OCI-LY1 (cell line): ENCODE results near the gene STON2.

Experiments
- H2AFZ ChIP-seq: fragments of 200-600 bp; sonication (generic), shearing (Covaris generic); 2 replicates; pipeline ENCODE4 v1.6.0; 2014; ENCODE audit warnings: antibody characterized with exemption, mild to moderate bottlenecking, low read length
- H3F3A ChIP-seq: fragments of 200-600 bp; sonication (generic), shearing (Covaris generic); 2 replicates; pipeline ENCODE4 v1.6.0; 2014; ENCODE audit warnings: mild to moderate bottlenecking, antibody characterized with exemption, low read length, moderate library complexity; ENCODE audit not compliant: insufficient read depth
- H3K27ac ChIP-seq: fragments of 200-600 bp; sonication (generic); 2 replicates; pipeline ENCODE4 v1.5.1; 2014; ENCODE audit warnings: low read length, mixed run types, mild to moderate bottlenecking, low read depth; ENCODE audit not compliant: poor library complexity, severe bottlenecking
- H3K27me3 ChIP-seq: fragments of 200-600 bp; sonication (generic); 2 replicates; pipeline ENCODE4 v1.6.0; 2014; ENCODE audit warnings: antibody characterized with exemption, mild to moderate bottlenecking, low read length, moderate library complexity; ENCODE audit not compliant: insufficient read depth
- H3K36me3 ChIP-seq: fragments of 200-600 bp; sonication (generic); 2 replicates; pipeline ENCODE4 v1.6.1; 2014; ENCODE audit warnings: mild to moderate bottlenecking, antibody characterized with exemption, low read length, moderate library complexity, mixed read lengths; ENCODE audit not compliant: insufficient read depth
- H3K4me1 ChIP-seq: fragments of 200-600 bp; sonication (generic); 2 replicates; pipeline ENCODE4 v1.5.1; 2014; ENCODE audit warnings: mild to moderate bottlenecking, low read length, moderate library complexity; ENCODE audit not compliant: insufficient read depth, severe bottlenecking
- H3K4me2 ChIP-seq: fragments of 200-600 bp; sonication (generic), shearing (Covaris generic); 2 replicates; pipeline ENCODE4 v1.6.1; 2014; ENCODE audit warnings: low read length
- H3K4me3 ChIP-seq: fragments of 200-600 bp; sonication (generic); 2 replicates; pipeline ENCODE4 v1.5.1; 2014; ENCODE audit warnings: low read length, low read depth, mild to moderate bottlenecking, mixed read lengths; ENCODE audit not compliant: poor library complexity, severe bottlenecking
- H3K79me2 ChIP-seq: fragments of 200-600 bp; shearing (Covaris generic); 2 replicates; pipeline ENCODE4 v1.6.1; 2016; ENCODE audit warnings: mixed run types, low read length, mixed read lengths; ENCODE audit not compliant: insufficient read depth
- H3K9ac ChIP-seq: fragments of 200-600 bp; sonication (generic), shearing (Covaris generic); 2 replicates; pipeline ENCODE4 v1.6.1; 2014; ENCODE audit warnings: mild to moderate bottlenecking, low read length, mixed read lengths
- H3K9me2 ChIP-seq: fragments of 200-600 bp; sonication (generic), shearing (Covaris generic); 2 replicates; pipeline ENCODE4 v1.6.1; 2014; ENCODE audit warnings: low read depth, mild to moderate bottlenecking, low read length, mixed read lengths
- H3K9me3 ChIP-seq: fragments of 200-600 bp; shearing (Covaris generic); 2 replicates; pipeline ENCODE4 v1.6.1; 2014; ENCODE audit warnings: low read length, mixed read lengths
- H4K20me1 ChIP-seq: fragments of 200-600 bp; sonication (generic), shearing (Covaris generic); 2 replicates; pipeline ENCODE4 v1.6.0; 2016; ENCODE audit warnings: mild to moderate bottlenecking, low read length; ENCODE audit not compliant: insufficient read depth
- EZH2 ChIP-seq: fragments of 200-600 bp; sonication (generic), shearing (Covaris generic); IDR thresholded peaks from 2 replicates; pipeline ENCODE4 v1.8.0; 2017; ENCODE audit warnings: borderline replicate concordance, mixed run types, mild to moderate bottlenecking, antibody characterized with exemption, low read length, moderate library complexity, mixed read lengths
- TF ChIP-seq, protein P1 (sequence below): fragments of 200-600 bp; sonication (generic), shearing (Covaris generic); IDR thresholded peaks from 2 replicates; pipeline ENCODE4 v1.5.1; 2017; ENCODE audit warnings: mild to moderate bottlenecking, antibody characterized with exemption, low read length, moderate library complexity, mixed read lengths

The STON2 gene

DNA sequence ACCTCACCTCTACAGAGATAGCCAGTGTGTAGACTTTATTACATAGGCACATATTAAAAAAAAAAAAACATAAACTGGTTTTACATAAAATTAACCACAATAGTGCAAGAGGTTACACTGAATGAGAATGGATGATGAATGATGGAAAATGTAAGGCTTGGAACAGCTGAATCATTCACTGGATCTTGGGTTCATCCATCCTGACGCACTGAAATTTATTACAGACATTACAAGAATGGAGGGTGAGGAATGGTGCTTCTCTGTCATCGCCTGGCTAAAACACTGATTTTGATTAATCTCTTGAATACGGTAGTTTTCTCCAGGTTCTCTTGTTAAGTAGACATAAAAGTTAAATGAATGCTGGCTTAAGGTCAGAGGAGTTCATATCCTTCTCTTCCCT lies 139.4 kb downstream of the STON2 start:
- Histone ChIP-seq H3K9me2 (no peaks in the 10 kb centered on the region), H3K79me2 (no peaks in the 10 kb centered on the region), H3K4me1 (no peaks in the 10 kb centered on the region), H3F3A (no peaks in the 10 kb centered on the region), H3K9ac (no peak overlapping the region), H4K20me1 (no peaks in the 10 kb centered on the region), H3K27ac (no peak overlapping the region), H3K36me3 (no peaks in the 10 kb centered on the region), H3K4me2 (no peak overlapping the region), H3K4me3 (no peak overlapping the region), H2AFZ (no peak overlapping the region), H3K27me3 (no peaks in the 10 kb centered on the region), H3K9me3 (no peaks in the 10 kb centered on the region)
- TF ChIP-seq, protein P1, sequence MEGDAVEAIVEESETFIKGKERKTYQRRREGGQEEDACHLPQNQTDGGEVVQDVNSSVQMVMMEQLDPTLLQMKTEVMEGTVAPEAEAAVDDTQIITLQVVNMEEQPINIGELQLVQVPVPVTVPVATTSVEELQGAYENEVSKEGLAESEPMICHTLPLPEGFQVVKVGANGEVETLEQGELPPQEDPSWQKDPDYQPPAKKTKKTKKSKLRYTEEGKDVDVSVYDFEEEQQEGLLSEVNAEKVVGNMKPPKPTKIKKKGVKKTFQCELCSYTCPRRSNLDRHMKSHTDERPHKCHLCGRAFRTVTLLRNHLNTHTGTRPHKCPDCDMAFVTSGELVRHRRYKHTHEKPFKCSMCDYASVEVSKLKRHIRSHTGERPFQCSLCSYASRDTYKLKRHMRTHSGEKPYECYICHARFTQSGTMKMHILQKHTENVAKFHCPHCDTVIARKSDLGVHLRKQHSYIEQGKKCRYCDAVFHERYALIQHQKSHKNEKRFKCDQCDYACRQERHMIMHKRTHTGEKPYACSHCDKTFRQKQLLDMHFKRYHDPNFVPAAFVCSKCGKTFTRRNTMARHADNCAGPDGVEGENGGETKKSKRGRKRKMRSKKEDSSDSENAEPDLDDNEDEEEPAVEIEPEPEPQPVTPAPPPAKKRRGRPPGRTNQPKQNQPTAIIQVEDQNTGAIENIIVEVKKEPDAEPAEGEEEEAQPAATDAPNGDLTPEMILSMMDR = no peak
- no peak for TF ChIP-seq EZH2

DNA sequence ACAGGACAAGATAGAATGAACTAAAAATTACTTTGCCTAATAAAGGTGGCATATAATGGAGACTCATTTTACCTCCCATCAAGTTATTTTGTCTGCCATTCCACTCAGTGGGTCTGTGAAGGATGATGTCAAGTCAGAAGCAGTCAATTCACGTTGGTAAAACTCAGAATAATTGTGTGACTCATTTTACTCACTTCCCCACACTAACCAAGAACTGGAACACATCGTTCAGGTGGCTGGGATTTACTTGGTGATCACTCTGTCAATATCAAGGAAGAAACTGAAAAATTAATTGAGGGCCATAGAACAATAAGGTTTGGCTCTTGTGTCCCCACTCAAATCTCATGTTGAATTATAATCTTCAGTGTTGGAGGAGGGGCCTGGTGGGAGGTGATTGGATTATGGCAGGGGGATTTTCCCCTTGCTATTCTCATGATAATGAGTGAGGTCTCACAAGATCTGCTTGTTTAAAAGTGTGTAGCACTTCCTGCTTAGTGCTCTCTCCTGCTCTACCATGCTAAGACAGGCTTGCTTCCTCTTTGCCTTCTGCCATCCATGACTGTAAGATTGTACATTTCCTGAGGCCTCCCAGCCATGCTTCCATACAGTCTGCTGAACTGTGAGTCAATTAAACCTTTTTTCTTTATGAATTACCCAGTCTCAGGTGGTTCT lies 143.7 kb downstream of the STON2 start:
- Histone ChIP-seq H3K79me2 (no peaks in the 10 kb centered on the region), H2AFZ (no peak overlapping the region)

DNA sequence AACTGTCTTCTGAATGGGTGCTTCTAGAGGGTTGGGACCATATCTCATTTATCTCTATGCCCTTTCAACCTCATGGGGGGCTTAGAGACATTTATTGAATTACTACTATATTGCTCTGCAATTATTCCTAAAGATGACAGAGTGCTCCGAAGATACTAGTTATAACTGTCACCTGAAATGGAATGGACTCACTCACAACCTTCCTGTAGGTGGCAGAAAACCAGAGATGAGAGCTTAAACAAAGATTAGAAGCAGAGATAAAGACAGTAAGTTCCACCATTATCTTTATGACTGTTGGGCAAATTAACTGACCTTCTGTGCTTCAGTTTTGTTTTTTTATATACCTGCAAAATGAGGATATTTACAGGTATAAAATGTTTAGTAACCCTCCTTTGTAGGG lies 147.8 kb downstream of the STON2 start:
- H3K4me1 ChIP-seq = no peaks in the 10 kb centered on the region

More for the DNA sequence above, 143.7 kb downstream of the STON2 start:
- Histone ChIP-seq H3K9me2 (no peaks in the 10 kb centered on the region), H3K4me3 (no peak overlapping the region), H3K36me3 (no peaks in the 10 kb centered on the region), H3K27me3 (no peaks in the 10 kb centered on the region), H3F3A (no peaks in the 10 kb centered on the region), H3K4me2 (no peak overlapping the region), H3K9me3 (no peaks in the 10 kb centered on the region), H3K4me1 (no peaks in the 10 kb centered on the region), H4K20me1 (no peaks in the 10 kb centered on the region), H3K9ac (no peak overlapping the region), H3K27ac (no peak overlapping the region)
- TF ChIP-seq, protein P1 = no peak

More for the DNA sequence above, 147.8 kb downstream of the STON2 start:
- Histone ChIP-seq H3K27ac (no peak overlapping the region), H3K4me3 (no peak overlapping the region), H3K27me3 (no peaks in the 10 kb centered on the region), H3K9me2 (no peaks in the 10 kb centered on the region), H3K4me2 (no peak overlapping the region), H3K36me3 (no peaks in the 10 kb centered on the region), H3K9me3 (no peaks in the 10 kb centered on the region), H4K20me1 (no peaks in the 10 kb centered on the region), H3F3A (no peaks in the 10 kb centered on the region), H3K79me2 (no peaks in the 10 kb centered on the region), H2AFZ (no peak overlapping the region), H3K9ac (no peak overlapping the region)
- TF ChIP-seq EZH2 = no peak
- TF ChIP-seq, protein P1 = peak; percentile 29; the same call in 1 of the 2 replicates
